HG02970 (cell line): ENCODE data around the gene TFCP2.
A peak's percentile ranks its signal among the peaks of the same experiment; 100 is the strongest.
"Not testable (repeated sequence)": the region's sequence is repeated elsewhere in the genome, so short reads cannot be mapped to it uniquely, and the experiment has no call there.

ENCODE experiments used
- ATAC-seq: cut with Tn5 transposase; IDR thresholded peaks from one replicate; pipeline ENCODE4 v1.9.1; 2021; ENCODE audit warnings: mild to moderate bottlenecking, moderate library complexity, moderate number of reproducible peaks; ENCODE audit not compliant: unreplicated experiment, low FRiP score

The TFCP2 gene, protein sequence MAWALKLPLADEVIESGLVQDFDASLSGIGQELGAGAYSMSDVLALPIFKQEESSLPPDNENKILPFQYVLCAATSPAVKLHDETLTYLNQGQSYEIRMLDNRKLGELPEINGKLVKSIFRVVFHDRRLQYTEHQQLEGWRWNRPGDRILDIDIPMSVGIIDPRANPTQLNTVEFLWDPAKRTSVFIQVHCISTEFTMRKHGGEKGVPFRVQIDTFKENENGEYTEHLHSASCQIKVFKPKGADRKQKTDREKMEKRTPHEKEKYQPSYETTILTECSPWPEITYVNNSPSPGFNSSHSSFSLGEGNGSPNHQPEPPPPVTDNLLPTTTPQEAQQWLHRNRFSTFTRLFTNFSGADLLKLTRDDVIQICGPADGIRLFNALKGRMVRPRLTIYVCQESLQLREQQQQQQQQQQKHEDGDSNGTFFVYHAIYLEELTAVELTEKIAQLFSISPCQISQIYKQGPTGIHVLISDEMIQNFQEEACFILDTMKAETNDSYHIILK

DNA sequence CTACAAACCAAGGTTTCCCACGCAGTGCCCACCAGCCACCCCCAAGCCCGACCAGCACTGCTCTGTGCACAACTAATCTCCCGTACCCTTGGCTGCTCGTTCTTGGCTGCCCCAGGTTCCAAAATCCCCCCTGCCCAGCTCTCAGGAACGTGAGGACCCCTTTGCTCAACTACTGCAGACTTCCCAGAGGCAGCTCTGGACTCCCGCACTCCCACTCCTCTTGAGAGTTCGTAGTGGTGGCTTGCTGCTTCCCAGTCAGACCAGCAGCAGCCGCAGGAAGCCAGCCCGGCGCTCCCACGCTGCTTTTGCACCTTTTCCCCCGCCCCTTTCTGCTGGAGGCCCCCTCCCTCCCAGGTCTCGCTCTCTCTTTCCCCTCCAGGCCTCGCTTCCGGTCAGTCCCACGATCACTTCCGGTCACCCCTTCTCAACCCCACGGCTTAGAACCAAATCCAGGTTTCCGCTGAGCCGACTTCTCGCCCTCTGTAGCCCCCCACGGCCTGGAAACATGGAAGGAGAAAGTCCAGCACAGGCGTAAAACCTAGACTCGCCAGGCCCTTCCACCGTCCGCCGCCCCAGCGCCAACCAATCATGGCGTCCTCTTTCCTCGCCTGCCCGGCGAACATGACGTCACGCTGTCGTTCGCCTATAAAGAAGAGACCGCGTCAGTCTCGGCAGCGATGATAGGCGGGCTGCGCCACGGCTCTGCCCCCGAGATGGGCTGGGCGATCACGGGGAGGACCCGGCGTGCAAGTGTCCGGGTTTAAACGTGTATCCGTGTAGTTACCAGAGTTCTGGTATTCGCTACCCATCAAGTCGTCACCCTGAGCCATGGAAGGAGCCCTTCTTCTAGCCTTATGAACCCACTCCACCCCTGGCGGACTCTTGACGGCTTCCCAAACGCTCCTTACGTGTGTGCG is at the start of gene TFCP2:
Gene TFCP2, minus strand, starts transcription at position 621 of the 917 bp plus-strand sequence. CDS start 713 bp downstream, outside the sequence.
- ATAC-seq = peak; percentile 88

DNA sequence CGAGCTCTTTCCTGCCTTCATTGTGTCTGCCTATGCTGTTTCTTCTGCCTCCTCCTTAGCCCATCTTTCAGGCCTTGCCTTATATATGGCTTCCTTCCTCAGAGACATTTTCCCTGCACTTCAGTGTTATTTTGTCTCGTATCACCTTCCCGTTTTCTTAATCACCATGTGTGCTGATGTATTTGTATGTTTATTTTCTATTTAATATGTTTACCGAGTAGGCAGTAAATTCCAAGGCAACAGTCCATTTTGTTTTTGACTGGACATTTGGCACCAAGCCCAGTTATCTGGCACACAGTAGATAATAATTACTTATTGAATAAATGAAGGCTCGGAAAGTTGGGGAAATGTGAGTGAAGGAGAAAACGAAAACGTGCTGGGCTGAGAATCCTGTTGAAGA is 49.5 kb upstream of the TFCP2 start:
- no peak for ATAC-seq

DNA sequence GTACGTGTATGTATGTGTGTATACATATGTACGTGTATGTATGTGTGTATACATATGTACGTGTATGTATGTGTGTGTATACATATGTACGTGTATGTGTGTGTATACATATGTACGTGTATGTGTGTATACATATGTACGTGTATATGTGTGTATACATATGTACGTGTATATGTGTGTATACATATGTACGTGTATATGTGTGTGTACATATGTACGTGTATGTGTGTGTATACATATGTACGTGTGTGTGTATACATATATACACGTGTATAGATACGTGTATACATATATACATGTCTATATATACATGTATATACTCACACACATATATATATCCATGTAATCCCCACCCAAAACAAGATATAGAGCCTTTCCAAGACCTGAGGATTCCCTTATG is 46.9 kb upstream of the TFCP2 start:
- not testable (repeated sequence) for ATAC-seq

DNA sequence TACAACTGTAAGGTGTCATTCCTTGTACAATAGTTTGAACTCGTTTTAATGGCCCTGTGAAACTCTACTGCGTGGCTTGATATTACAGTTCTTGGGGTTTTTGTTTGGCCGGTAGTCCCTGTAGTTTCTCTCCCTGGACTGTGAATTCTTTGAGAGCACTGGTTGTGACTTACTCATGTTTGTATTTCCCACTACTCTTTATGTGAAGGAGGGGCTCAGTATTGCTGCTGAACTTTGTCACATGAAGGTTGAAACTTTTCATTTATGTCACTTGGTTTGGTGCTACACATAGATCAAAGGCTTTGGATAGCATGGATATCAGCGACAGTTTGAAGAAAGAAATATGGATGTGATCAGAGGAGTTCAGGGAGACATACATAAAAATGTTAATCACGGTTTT is 46.4 kb upstream of the TFCP2 start:
- no peak for ATAC-seq

DNA sequence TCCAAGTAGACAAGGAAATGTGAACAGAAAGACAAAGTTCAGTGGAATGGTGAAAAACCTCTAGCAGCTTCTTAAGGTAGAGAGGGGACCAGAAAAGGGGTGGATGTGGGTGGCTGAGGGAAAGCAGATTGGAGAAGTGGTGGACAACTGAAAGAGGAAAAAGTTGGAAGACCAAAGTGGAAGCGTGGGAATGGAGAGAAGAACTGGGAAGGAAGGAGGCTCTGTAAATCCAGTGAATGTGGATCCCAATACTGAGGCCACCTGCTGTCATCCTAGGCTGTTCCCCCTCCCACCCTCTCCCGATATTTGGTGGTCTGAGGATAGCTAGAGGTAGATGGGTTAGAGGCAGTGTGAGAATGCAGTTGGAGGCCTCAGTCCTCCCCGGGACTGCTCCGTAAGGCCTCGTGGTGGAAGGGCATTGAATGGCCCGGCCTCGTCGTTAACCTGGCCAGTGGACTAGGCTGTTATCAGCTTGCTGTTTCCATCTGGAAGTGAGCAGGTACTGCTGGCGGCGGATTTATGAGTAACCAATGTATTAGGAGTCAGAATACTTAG is 45.7 kb upstream of the TFCP2 start:
- no peak for ATAC-seq

DNA sequence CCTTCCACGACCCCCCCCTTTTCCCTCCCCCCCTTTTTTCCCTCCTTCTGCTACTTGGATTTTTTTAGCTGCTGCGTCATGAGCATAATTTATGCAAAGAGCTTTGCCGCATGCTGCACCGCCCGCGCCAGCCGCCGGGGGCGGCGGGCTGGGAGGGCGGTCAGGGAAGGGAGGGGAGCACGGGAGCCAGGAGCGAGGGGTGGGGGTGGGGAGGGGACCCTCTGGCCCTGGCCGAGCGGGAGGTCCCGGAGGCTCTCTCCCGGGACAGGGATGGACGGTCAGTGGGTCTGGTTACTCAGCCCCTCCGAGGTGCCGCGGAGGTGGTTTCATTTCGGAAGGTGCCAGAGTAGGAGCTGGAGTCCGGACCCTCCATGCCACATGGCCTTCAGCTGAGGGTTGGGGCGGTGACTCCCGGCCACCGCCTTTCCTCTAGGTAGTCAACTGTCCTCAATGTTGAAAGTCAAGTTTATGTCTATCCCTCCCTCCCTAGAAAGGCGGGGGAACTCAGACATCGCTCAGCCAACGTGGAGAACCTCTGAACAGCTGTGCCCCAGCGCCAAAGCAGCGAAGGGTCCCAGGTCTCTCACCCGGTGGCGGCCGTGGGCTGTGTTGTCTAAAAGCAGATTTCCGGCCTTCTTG is 45.2 kb upstream of the TFCP2 start, which contains the start of gene POU6F1:
Gene POU6F1, minus strand, starts transcription at position 95 of the 639 bp plus-strand sequence. CDS start 11,226 bp downstream, outside the sequence.
- peak; percentile 45 for ATAC-seq

DNA sequence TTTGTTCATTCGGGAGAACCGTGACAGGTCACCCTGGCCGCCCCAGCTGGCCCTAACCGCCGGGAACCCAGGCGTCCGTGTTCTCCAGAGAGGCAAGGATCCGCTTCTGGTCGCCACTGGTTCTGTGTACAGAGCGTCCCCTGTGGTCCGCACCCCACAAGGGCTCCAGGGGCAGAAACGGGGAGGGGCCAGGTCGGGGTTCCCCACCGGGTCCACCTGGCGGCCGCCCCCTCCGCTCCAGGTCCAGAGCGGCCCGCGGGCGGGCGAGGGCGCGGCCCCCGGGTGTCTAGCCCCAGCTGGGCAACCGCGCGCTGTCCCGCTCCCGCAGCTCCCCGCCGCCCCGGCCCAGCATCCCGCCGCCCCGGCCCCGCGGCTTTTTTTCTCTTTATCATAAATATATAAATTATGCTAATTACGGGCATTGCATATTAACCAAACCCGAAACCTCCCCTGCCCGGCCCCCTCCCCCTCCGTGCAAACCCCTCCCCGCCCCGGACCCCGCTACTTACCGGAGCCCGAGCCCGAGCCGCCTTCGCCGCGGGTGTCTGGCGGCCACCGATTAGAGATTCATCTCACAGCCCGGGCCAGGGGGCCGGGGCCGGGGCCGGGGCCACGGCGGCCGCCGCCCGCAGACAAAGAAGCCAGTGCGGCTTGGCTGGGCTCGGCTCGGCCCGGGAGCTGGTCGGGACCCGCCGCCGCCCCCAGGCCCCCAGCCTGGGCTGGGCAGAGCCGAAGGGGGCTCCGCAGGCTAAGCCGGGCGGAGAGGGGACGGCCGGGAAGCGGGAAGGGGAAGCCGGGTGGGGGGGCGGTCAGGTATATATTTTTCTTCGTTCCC is 44.4 kb upstream of the TFCP2 start:
- peak; percentile 48 for ATAC-seq

DNA sequence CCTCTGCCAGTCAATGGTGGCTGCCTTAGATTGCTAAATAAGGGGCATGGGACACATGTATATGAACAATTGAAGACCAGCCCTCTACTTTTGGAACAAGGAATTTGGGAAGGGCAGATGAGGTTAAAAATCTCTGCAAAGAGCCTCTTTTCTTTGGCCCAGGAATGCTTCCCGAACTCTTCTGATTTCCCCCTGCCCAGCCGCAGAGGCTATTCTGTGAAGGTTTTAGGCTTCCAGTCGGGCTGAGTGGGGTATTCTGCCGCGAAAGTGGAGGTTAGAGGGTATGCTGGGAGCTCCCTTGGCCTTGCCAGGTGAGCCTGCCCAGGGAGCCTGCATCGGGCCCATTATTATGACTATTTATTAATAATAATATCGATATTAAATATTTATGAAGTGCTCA is 43.7 kb upstream of the TFCP2 start:
- ATAC-seq = no peak

DNA sequence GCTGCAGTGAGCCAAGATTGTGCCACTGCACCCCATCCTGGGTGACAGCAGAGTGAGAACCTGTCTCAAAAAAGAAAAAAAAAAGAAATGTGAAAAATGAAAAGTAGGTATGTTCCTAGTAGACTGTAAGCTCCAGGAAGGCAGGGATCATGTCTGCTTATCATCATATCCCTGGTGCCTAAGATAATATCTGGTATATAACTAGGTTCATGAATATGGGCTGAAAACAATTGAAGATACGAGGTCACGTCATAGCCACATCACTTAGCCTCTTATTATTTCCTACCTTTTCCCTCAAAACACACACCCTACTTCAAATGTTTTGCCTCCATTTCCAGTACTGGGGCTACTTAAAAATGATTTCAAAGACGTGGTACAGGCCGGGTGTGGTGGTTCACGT is 42.0 kb upstream of the TFCP2 start:
- no peak for ATAC-seq

DNA sequence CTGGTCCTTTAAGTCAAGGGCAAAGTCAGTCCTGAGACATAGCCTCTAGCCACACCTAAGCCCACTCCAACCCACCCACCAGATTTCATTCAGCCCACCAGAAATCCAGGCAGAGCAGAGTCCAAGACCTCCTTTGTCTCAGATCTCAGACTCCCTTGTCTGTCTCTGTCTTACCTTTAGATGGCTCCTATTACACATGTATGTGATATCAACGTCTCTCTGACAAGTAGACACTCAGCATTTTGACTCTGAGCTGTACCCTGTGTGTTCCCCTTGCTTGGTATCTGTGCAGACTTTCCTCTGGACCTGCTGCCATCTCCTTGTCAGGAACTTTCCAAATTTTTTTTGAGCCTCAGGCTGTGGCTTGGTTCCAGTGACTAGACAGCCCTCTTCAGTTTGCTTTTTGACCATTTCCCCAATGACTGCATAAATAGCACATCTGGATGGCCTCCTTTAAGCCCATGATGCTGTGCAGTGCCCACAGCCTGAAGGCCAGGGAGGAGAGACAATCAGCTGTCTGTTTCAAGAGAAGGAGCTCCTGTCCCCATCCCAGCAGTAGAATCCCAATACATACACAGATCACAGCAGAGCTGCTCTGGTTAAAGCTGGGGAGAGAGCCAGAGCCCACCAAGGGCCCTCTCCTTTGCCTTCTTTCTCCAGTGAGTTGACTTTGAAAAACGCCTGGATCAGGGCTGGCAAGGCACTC is 37.9 kb upstream of the TFCP2 start:
- no peak for ATAC-seq

DNA sequence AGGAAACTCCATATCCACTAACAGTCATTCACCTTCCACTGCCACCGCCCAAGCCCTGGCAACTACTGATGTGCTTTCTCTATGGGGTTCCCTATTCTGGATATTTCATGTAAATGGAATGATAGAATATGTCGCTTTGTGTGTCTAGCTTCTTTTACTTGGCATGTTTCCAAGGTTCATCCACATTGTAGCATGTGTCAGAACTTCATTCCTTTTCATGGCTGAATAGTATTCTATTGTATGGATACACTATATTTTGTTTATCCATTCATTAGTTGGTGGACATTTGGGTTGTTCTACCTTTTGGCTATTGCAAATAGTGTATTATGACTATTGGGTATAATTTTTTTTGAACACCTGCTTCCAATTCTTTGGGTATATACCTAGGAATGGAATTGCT is 36.3 kb upstream of the TFCP2 start:
- ATAC-seq = no peak

DNA sequence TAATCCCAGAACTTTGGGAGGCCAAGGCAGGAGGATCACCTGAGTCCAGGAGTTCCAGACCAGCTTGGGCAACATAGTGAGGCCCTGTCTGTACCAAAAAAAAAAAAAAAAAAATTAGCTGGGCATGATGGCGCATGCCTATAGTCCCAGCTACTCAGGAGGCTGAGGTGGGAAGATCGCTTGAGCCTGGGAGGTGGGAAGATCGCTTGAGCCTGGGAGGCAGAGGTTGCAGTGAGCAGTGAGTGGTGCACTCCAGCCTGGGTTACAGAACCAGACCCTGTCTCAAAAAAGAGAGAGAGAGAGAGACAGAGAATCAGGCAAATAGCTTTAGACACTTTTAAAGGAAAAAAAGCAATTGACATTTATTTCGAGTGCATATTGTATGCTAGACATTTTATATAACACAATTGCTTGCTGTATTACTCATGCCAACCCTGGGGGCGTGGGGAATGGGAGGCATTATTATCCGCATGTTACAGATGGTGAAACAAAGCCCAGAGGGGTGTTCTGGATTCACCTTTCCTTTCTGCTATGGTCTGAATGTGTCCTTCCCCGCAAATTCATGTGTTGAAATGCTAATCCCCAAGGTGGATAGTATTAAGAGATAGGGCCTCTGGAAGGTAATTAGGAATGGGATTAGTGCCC is 35.2 kb upstream of the TFCP2 start:
- no peak for ATAC-seq

DNA sequence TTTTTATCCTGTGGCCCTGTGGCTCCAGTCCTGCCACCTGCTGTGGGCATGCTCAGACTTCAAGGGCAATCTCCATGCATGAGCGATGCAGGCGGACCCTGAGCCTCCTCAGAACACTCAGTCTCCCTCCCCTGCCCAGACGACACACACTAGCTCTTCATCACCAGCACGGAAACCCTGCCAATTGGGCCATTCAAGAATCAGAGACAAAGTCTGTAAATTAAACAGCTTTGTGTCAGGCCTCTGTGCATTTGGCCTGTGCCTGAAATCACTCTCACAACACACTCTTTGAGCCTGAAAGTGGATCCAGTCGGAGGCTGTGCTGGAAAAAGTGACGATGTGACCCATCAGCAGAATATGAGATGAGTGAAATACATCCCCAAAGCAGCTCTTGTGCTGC is 32.4 kb upstream of the TFCP2 start:
- ATAC-seq = no peak

DNA sequence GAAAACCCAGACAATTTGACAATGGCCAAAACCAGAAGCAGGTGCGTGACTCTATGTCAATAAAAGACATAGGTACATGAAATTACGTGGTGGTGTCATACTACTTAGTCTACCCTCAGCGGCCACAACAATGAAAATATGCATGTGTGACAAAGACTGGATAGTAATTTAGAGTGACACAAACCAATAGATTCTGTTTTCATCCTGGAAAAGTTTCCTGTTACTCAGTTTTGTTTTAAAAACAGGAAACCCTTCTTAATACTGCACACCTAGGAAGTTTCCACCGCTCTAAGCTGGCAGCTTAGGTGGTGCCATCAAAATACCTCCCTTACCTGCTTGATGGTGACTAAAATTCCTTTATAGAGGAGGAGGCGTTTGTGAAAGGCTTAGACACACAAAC is 29.8 kb upstream of the TFCP2 start:
- no peak for ATAC-seq

DNA sequence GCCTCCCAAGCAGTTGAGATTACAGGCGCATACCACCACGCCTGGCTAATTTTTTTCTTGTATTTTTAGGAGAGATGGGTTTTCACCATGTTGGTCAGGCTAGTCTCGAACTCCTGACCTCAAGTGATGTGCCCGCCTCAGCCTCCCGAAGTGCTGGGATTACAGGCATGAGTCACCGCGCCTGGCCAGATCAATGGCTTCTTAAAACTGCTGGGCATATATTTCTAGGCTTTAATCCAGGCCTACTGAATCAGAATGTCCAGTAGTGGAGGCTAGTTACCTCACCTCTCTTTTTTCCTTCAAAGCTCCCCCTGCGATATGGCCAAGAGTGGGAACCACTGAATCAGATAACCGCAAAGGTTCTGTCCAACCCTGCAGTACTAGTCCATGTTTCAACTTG is 27.9 kb upstream of the TFCP2 start:
- no peak for ATAC-seq

DNA sequence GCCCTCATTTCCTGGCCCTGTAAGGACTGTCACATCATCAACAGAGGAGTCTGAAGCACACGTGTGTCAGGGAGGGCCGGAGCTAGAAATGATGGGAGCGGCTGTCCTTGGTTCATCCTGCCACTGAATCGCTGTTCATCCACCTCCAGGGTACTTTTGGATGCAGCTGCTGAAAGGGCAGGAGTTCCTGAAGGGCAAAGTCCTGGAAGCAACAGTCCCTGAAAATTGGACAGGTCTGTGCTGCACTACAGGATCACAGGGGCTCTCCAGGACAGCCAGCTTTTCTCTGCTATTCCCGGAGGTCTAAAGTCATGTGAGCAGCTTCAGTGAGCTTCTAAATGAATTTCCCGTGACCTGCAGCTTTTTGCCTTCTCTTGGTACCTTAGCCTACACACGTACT is 27.2 kb upstream of the TFCP2 start:
- ATAC-seq = no peak

DNA sequence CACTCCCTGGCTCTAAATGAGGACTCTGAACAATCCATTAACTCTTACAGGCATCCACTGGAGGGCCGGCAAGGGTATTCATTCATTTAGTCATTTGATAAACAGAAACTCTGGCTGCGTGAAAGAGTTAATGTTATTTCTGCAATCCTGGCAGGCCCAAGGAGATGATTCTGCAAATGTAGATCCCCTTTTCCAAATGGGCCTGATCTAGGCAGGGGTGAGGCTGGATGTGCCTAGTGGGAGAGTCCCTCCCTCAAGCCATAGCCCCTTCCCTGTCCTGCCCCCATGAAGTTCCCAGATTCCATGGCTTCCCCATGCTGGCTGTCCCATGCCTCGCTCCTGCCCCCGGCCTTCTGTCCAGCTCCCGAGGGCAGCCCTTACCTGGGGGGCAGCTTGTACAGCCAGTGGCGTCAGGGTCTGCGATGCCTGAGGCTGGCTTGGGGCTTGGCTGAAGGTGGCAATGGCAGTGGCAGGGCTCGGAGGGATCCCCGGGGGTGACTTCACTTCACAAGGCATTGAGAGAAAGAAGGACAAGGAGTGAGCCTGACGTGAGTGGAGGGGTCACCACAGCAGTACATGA is 26.5 kb upstream of the TFCP2 start:
- ATAC-seq = no peak
